Measurements from ENCODE around the gene ARHGEF2. TPM values are rescaled to one million over a fixed set of nuclear protein-coding genes. Genes with fewer than 3 reads are reported as not detected.

The ARHGEF2 gene
- total and polyA plus RNA-seq, 9 of the 15 experiments (the other 6 are each of a cell fraction or from before 2014, with no cell fraction given), result 7.1 to 162 (median 62.2) TPM

DNA sequence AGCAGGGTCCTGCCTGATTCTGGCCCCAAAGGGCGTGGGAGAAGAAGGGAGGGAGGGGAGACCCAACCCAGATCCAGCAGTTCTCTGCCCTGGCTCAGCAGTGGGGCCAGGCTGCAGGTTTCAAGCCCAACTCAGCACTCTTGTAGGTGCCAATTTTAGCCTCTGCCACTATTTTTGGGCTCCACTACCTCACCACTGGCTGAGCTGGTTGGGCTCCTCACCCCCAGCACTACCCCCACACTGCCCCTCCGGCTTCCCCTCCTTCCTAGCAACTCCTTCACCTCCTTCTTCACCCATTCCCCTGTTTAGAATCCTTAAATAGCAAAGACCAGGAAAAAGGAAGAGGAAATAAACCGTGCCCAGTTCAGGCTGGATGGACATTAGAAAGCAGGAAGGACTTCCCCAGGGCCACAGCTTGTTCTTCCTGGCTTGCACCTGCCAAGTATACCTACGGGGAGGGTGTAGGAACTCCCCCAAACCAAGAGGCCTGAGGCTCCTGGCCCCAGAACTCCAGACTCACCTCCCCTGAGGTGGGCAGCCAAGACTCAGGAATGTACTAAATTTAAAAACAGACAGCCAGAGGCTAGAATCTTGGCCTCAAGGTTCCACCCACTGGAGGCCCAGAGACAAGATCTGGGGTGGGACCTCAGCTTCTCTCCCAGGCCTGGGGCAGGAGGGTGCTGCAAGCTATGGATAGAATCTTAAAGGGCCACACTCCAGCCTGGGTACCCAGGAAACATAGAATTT lies 1.4 kb upstream of the ARHGEF2 start (continued):
- TF ChIP-seq PKNOX1 (IDR thresholded peaks at IDR 0.05) (peak; percentile 72), JUN (IDR thresholded peaks at IDR 0.05; ENCODE audit: borderline replicate concordance, low read depth, low read length) (no peak), JUN (CRISPR knock-in tag; IDR thresholded peaks at IDR 0.05; ENCODE audit: borderline replicate concordance) (no peak), SMARCC2 (IDR thresholded peaks at IDR 0.05; ENCODE audit: low read depth) (no peak), ZNF121 (CRISPR knock-in tag; conservative IDR thresholded peaks at IDR 0.05) (no peak), PRMT5 (CRISPR knock-in tag; IDR thresholded peaks at IDR 0.05) (no peak), ZKSCAN1 (IDR thresholded peaks at IDR 0.05; ENCODE audit: low read depth, low read length) (no peak), KLF1 (tag; IDR thresholded peaks at IDR 0.05) (no peak), HDAC3 (IDR thresholded peaks at IDR 0.05; ENCODE audit: borderline replicate concordance, partially characterized antibody) (no peak), CREBBP (IDR thresholded peaks at IDR 0.05; ENCODE audit: low read depth, low read length) (no peak), PML (IDR thresholded peaks at IDR 0.05; ENCODE audit: low read length) (no peak), ZFP1 (CRISPR knock-in tag; IDR thresholded peaks at IDR 0.05) (no peak), CHD2 (IDR thresholded peaks at IDR 0.05; ENCODE audit: low read depth, low read length) (no peak), RB1 (IDR thresholded peaks at IDR 0.05; ENCODE audit: low read depth) (no peak), ZC3H11A (IDR thresholded peaks at IDR 0.05; ENCODE audit: low read depth, low read length) (0 out of 2 replicates have a peak, but pooled peaks have one; percentile 45), PHF8 (IDR thresholded peaks at IDR 0.05; ENCODE audit: borderline replicate concordance, low read length) (no peak), MXI1 (IDR thresholded peaks at IDR 0.05; ENCODE audit: low read depth, low read length) (no peak), ZNF444 (CRISPR knock-in tag; IDR thresholded peaks at IDR 0.05) (no peak), TCF7 (IDR thresholded peaks at IDR 0.05; ENCODE audit: borderline replicate concordance) (no peak), MAFK (IDR thresholded peaks at IDR 0.05; ENCODE audit: low read length) (peak; percentile 16; the same call in 1 of the 2 replicates), CSDE1 (IDR thresholded peaks at IDR 0.05) (no peak), RBBP5 (IDR thresholded peaks at IDR 0.05; ENCODE audit: borderline replicate concordance, insufficient read depth, low read length, poor library complexity, severe bottlenecking) (no peak), ZEB2 (IDR thresholded peaks at IDR 0.05) (no peak; the same call in 1 of the 2 replicates)
- TF ChIP-seq, protein P1, sequence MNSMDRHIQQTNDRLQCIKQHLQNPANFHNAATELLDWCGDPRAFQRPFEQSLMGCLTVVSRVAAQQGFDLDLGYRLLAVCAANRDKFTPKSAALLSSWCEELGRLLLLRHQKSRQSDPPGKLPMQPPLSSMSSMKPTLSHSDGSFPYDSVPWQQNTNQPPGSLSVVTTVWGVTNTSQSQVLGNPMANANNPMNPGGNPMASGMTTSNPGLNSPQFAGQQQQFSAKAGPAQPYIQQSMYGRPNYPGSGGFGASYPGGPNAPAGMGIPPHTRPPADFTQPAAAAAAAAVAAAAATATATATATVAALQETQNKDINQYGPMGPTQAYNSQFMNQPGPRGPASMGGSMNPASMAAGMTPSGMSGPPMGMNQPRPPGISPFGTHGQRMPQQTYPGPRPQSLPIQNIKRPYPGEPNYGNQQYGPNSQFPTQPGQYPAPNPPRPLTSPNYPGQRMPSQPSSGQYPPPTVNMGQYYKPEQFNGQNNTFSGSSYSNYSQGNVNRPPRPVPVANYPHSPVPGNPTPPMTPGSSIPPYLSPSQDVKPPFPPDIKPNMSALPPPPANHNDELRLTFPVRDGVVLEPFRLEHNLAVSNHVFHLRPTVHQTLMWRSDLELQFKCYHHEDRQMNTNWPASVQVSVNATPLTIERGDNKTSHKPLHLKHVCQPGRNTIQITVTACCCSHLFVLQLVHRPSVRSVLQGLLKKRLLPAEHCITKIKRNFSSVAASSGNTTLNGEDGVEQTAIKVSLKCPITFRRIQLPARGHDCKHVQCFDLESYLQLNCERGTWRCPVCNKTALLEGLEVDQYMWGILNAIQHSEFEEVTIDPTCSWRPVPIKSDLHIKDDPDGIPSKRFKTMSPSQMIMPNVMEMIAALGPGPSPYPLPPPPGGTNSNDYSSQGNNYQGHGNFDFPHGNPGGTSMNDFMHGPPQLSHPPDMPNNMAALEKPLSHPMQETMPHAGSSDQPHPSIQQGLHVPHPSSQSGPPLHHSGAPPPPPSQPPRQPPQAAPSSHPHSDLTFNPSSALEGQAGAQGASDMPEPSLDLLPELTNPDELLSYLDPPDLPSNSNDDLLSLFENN (IDR thresholded peaks at IDR 0.05; ENCODE audit: low read depth in 2 of 2, low read length in 2 of 2), result peak in 1 of 2 experiments; percentile 51; a peak in 2 of 4 replicates
- TF ChIP-seq, protein P2, sequence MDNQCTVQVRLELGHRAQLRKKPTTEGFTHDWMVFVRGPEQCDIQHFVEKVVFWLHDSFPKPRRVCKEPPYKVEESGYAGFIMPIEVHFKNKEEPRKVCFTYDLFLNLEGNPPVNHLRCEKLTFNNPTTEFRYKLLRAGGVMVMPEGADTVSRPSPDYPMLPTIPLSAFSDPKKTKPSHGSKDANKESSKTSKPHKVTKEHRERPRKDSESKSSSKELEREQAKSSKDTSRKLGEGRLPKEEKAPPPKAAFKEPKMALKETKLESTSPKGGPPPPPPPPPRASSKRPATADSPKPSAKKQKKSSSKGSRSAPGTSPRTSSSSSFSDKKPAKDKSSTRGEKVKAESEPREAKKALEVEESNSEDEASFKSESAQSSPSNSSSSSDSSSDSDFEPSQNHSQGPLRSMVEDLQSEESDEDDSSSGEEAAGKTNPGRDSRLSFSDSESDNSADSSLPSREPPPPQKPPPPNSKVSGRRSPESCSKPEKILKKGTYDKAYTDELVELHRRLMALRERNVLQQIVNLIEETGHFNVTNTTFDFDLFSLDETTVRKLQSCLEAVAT (IDR thresholded peaks at IDR 0.05), result peak in 1 of 2 experiments; percentile 61; a peak in 1 of 4 replicates

Measured in K562 (cell line).